OCI-M1 (cell line): ENCODE measurements around the gene PPAT.
A peak's percentile ranks its signal among the peaks of the same experiment; 100 is the strongest.

ENCODE experiments used
- DNase-seq: peaks from one replicate; lab custom pipeline; 2025; lab: John Stamatoyannopoulos, UW

The PPAT gene

DNA sequence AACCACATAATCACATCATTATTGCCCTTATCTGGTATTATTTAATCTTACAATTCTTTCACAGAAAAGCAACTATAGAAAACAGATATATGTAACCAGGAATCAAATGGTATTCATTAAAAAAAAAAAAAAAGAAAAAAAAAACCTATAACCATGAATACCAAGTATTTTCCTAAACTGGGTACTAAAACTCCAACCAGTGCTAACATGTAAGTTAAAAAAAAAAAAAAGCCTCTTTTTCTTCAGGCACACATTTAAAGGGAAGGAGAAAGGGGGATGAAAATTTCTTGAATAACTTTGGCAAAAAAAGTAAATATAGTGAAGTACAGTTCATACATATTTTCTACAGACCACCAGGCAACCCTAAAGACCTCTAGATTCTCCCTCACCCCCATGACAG lies 2.1 kb downstream of the PPAT start:
- no peak for DNase-seq

- no peak for DNase-seq
Measured at GRCh38 chr4:56430203-56430602, 5.2 kb downstream of the PPAT start.

- no peak for DNase-seq
Measured at GRCh38 chr4:56427179-56427578, 8.2 kb downstream of the PPAT start.

GRCh38 chr4:56426273-56426672 lies 9.1 kb downstream of the PPAT start:
- no peak for DNase-seq

DNA sequence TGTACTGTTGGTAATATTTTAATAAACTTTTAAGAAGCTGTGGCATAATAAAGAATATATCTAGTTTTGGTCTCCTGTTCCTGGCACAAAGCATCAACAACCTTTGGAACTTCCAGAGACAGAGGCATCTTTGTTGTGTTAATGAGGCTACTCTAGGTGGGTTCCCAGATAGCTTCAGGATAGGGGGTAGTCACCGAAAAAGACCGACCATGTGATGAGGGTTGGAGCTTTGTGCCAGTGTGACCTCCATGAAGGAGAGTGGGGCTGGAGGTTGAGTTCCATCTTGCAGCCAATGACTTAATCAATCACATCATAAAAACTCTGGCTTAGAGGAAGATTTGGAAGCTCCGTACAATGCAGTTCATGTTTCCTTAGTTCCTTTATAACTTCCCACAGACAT lies 9.9 kb downstream of the PPAT start:
- no peak for DNase-seq

GRCh38 chr4:56424697-56425514 lies 10.5 kb downstream of the PPAT start:
- peak; percentile 75 for DNase-seq

DNA sequence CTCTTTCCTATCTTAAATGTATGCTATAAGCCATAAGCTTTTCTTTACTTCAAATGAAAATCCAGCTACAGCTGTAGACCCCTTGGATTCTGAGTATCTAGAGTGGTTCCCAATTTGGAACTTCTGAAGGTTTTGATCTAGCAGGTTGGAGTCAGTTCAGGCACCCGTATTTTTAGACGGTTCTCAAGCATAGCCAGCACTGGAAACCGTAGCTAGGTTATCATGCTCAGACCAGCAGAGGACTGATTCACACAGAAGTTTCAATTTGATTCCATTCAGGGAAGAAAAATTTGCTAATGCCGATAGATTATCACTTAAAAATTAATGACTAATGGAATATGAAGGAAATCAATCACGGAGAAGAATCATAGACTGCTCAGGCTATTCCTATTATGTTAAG lies 11.2 kb downstream of the PPAT start:
- DNase-seq: no peak

- no peak for DNase-seq
Measured at GRCh38 chr4:56417396-56417795, 18.0 kb downstream of the PPAT start.

DNA sequence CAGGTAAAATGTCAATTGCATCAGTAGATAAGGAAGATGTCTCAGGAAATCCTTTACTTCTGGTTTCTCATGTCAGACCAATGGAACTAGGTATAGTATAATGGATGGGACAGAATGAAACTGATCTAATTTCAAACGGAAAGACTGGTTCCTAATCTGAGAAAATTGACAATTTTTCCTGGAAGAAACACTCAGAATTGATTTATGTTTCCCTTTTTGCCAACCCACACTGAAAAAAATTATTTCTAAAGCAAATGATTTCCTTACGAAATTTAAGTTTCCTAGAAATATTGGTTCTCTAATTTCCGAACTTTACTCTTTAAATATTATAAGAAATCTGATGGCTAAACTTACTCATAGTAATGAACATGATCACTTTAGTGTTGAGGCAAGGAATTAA lies 19.1 kb downstream of the PPAT start:
- DNase-seq: peak; percentile 40

GRCh38 chr4:56414135-56414670 lies 21.2 kb downstream of the PPAT start:
- DNase-seq: no peak

- peak; percentile 86 for DNase-seq
Measured at GRCh38 chr4:56410247-56411062, 25.0 kb downstream of the PPAT start.

DNA sequence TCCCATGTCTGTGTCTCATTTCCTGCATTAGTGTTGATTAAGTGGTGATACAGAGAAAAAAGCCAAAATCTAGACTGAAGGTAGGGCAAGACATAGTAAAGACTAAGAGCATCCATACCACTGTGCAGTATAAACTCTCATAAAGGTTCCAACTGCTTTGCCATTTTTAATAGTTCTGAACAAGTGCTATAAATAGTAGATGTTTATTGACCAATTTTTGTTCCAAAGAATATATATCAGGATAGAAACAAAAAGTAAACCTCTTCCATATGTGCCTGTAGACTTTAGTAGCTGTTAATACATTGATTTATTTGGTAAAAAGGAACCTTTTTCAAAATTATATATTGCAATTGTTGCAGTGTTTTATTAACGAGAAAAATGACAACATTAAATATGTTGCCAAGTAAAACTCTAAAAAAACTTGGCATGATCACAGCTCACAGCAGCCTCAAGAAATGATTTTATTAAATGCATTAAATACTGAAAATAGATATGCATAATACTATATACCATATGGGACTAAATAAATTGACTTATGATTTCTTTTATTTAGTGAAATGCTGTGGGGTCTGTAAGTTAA lies 25.8 kb downstream of the PPAT start:
- no peak for DNase-seq

DNA sequence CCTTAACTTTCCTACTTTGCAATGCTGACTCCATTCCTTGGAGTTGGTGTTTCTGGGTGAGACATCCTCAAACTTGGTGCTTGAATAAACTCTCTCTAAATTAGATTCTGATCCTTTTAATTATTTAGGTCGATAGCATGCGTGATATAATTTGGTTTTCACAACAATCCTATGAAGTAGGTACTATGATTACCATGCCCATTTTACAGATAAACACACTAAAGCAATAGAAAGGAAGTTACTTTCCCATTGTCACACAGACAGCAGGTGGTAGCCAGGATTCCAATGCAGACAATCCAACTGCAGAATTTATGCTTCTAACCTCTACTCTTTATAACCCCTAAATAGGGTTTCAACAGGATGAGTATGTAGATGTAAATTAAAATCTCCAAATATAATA lies 26.4 kb downstream of the PPAT start:
- no peak for DNase-seq

DNA sequence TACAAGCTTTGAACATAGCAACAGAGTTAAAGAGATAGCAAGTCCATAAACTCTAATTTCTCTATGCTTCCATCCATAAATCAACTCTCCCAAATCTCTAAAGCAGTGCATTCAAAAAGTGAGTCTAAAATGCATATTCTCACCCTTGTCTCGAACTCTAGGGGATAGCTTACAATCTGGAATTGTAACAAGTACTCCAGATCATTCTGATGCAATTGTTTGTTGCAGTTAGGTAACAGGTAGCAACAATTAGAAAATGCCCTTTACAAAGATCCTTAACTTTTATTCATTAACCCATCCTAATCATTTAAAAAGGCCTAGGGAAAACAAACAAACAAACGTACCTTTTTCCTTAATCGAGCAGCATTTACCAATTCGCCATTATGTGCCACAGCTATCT lies 29.3 kb downstream of the PPAT start:
- DNase-seq: no peak

GRCh38 chr4:56405016-56405415 lies 30.4 kb downstream of the PPAT start:
- no peak for DNase-seq

GRCh38 chr4:56400560-56400959 lies 34.9 kb downstream of the PPAT start:
- DNase-seq: no peak

- no peak for DNase-seq
Measured at GRCh38 chr4:56391270-56391669, 44.1 kb downstream of the PPAT start.

DNA sequence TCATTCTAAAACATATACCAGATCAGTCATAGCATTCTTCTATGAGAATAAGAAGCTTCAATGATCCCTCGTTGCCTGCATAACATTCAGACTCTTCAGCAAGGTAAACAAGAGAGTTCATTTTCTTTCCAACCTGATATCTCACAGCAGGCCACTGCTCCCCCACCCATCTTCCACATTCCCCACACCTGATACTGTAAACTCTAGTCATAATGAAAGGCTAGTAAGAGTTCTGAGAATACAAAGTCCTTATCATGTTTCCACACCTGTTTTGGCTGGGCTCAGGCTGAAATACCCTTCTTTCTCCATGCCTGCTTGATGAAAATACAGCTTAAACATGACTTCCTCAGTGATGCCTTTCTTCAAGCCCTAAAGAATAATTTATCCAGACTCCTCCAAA lies 45.9 kb downstream of the PPAT start:
- DNase-seq: peak; percentile 54

- peak; percentile 44 for DNase-seq
Measured at GRCh38 chr4:56388306-56388705, 47.1 kb downstream of the PPAT start.

DNA sequence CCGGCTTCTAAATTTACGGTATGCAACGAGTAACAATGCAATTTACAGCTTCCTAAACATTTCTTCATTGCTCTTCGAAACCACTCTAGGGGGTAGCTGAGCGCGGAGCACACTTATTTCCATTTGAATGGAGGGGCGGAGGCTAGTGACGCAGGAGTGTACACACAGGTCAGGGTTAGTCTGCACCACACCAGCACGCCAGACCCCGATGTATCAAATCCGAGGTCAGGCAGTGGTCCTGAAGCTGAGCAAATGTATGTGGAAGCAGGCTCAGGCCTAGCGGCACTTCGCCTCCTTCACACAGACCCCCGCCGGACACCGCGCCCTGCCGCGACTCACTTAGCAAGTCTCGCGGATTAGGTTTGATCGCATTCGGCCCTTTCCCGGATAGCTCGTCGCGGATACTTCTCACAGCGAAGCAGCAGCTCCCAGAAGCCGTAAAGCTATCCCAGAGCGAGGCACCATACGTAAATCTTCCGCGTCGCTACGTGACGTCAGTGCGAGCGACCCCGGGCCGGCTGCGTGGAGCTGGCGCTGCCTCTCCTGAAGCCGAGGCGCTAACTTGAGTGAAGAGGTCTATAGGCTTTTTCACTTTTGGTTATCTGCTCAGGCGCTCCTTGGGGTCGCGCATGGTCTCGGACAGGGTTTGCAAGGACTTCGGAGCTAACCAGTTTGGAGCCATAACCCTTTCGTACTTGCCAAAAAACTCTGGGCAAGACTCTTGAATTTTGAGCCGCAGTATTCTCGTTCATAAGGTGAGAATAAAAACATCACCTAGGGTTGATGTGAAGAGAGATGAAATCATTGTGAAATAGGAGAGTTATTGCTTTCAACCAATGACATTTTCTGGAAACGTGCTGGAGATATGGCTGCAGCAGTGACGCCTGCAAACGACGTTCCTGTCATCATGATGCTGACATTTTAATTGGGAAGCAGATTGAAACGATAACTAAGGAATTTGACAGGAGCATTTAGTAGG lies 48.1 kb downstream of the PPAT start, which contains the start of gene AASDH:
TSS of gene AASDH (minus strand) at position 469 of the 979 bp plus-strand sequence. CDS start 3,192 bp downstream, outside the sequence.
- DNase-seq: peak; percentile 97

DNA sequence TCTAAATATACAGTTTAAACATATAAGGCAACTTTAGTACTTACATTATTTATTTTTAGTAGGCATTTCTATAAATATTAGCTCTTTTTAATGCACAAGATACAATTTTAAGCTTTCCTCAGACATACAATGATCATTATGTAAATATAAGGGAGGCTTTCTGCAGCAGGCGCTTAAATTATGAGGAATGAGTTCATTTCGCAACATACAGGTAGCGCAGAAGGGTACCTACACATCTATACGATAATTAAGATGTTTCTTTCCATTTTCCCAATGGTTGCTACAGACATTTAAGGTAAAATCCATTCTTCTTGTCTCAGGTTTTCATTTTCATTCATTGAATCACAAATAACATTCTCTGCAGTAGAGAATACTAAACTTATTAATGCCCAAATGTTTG lies 49.3 kb downstream of the PPAT start:
- no peak for DNase-seq
